Fibroblast of mammary gland (primary cell): ENCODE data around the gene RHAG.

ENCODE experiments used
- DNase-seq: peaks from one replicate; pipeline ENCODE4 v3.0.0-alpha.2; 2010; ENCODE audit warnings: low read depth
- H3K4me3 ChIP-seq: 2 replicates; pipeline ENCODE4 v1.5.1; 2011; ENCODE audit warnings: low read depth, mild to moderate bottlenecking, low read length, moderate library complexity; ENCODE audit not compliant: control insufficient read depth
- TF ChIP-seq, protein P1 (sequence below): conservative IDR thresholded peaks from 2 replicates; pipeline ENCODE4 v1.5.1; 2011; ENCODE audit warnings: low read depth, low read length, inconsistent platforms; ENCODE audit not compliant: control insufficient read depth, insufficient read depth

The RHAG gene

GRCh38 chr6:49639177-49639817, 2.7 kb upstream of the RHAG start:
- TF ChIP-seq, protein P1, sequence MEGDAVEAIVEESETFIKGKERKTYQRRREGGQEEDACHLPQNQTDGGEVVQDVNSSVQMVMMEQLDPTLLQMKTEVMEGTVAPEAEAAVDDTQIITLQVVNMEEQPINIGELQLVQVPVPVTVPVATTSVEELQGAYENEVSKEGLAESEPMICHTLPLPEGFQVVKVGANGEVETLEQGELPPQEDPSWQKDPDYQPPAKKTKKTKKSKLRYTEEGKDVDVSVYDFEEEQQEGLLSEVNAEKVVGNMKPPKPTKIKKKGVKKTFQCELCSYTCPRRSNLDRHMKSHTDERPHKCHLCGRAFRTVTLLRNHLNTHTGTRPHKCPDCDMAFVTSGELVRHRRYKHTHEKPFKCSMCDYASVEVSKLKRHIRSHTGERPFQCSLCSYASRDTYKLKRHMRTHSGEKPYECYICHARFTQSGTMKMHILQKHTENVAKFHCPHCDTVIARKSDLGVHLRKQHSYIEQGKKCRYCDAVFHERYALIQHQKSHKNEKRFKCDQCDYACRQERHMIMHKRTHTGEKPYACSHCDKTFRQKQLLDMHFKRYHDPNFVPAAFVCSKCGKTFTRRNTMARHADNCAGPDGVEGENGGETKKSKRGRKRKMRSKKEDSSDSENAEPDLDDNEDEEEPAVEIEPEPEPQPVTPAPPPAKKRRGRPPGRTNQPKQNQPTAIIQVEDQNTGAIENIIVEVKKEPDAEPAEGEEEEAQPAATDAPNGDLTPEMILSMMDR = no peak
- H3K4me3 ChIP-seq = no peak overlapping the region
- DNase-seq = no peak

DNA sequence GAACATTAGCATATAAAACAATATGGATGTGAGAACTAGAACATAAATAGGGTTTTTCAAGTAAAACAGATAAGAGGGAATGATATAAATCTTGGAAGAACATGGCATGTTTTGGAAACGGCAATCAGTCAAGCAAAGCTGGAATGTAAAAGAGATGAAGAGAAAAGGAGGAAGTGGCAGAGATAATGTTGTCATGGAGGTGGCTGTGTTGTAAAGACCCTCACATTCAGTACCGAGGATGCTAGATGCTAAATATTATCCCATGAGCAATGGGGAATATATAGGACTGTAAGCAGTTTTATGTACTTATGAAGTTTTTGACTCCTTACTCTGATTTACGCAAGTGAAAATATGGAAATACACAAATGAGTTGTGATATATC, 702 bp upstream of the RHAG start:
- no peak overlapping the region for H3K4me3 ChIP-seq
- TF ChIP-seq, protein P1 = no peak
- DNase-seq = no peak

- DNase-seq = no peak
- H3K4me3 ChIP-seq = no peak overlapping the region
- TF ChIP-seq, protein P1 = no peak
These were observed 494 bp downstream of the RHAG start for GRCh38 chr6:49635978-49636712.

GRCh38 chr6:49635480-49635879, 1.2 kb downstream of the RHAG start:
- DNase-seq = no peak
- TF ChIP-seq, protein P1 = no peak

DNA sequence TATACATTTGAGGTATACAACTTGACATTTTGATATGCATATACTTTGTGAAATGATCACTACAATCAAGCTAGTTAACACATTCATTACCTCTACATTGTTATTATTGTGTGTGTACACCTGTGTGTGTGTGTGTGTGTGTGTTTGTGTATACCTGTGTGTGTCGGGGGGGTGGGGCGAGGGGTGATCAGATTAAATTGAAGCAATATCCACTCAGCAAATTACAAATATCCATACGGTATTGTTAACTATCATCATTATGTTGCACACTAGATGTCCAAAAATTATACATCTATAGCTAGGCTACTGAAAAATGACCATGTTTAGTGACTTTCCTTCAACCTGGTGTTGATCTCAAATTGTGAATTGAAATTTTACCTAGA, 1.8 kb downstream of the RHAG start:
- H3K4me3 ChIP-seq = no peak overlapping the region
- DNase-seq = no peak
- TF ChIP-seq, protein P1 = no peak

More at GRCh38 chr6:49635480-49635879, 1.2 kb downstream of the RHAG start:
- H3K4me3 ChIP-seq = no peak overlapping the region

GRCh38 chr6:49634092-49634835, 2.4 kb downstream of the RHAG start:
- DNase-seq = no peak
- H3K4me3 ChIP-seq = no peak overlapping the region
- TF ChIP-seq, protein P1 = no peak
